Upper lobe of left lung (tissue), 6 donors: ENCODE data around the gene DNAAF8. TPM values are rescaled to one million over a fixed set of nuclear protein-coding genes. Genes with fewer than 3 reads are reported as not detected.

ENCODE experiments used
- ATAC-seq, 2 donors: fragments of 200-7000 bp; cut with Tn5 transposase; one replicate each; pipeline ENCODE4 v1.9.1; 2022; ENCODE audit warnings: mild to moderate bottlenecking in 2 of 2, moderate library complexity in 2 of 2; ENCODE audit not compliant: low FRiP score in 2 of 2
- DNase-seq, 2 donors: peaks; one replicate each; pipeline ENCODE4 v3.0.0-alpha.2; 2019 to 2020
- H3K27ac ChIP-seq, 4 donors: fragments of 200-600 bp; sonication (generic); one replicate each; pipeline ENCODE4 v1.5.1; 2016 to 2019
- H3K27me3 ChIP-seq, 4 donors: fragments of 200-600 bp; sonication (generic); one replicate each; pipeline ENCODE4 v1.5.1; 2017 to 2019
- H3K36me3 ChIP-seq, 4 donors: fragments of 200-600 bp; sonication (generic); one replicate each; pipeline ENCODE4 v1.5.1; 2016 to 2019
- H3K4me1 ChIP-seq, 4 donors: fragments of 200-600 bp; sonication (generic); one replicate each; pipeline ENCODE4 v1.5.1; 2018 to 2019
- H3K4me3 ChIP-seq, 4 donors: fragments of 200-600 bp; sonication (generic); one replicate each; pipeline ENCODE4 v1.5.1; 2017 to 2019; ENCODE audit warnings: mild to moderate bottlenecking in 2 of 4, moderate library complexity in 1 of 4
- H3K9me3 ChIP-seq, 4 donors: fragments of 200-600 bp; sonication (generic); one replicate each; pipeline ENCODE4 v1.5.1; 2018 to 2019
- CTCF ChIP-seq, 6 experiments: fragments of 450-650 bp in 4 of 6; fragments of 200-600 bp in 2 of 6; sonication (generic) in 2 of 6; IDR thresholded peaks; one replicate each; pipeline ENCODE4 v1.5.1; 2016 to 2019; ENCODE audit warnings: antibody characterized with exemption in 6 of 6
- EP300 ChIP-seq, 4 donors: sonication (generic); formaldehyde crosslinking; IDR thresholded peaks; one replicate each; pipeline ENCODE4 v1.5.1; 2017; ENCODE audit warnings: antibody characterized with exemption in 4 of 4, control low read depth in 2 of 4
- POLR2A ChIP-seq, 4 donors: fragments of 450-650 bp; IDR thresholded peaks; one replicate each; pipeline ENCODE4 v1.5.1; 2016 to 2017; ENCODE audit warnings: antibody characterized with exemption in 4 of 4, mild to moderate bottlenecking in 2 of 4
- POLR2AphosphoS5 ChIP-seq, 2 donors: sonication (generic); formaldehyde crosslinking; IDR thresholded peaks; one replicate each; pipeline ENCODE4 v1.5.1; 2017; ENCODE audit warnings: antibody characterized with exemption in 2 of 2
- WGBS, 2 donors: methylation state at CpG; one replicate each; pipeline ENCODE4 v1.1.5; 2017 to 2018; 5-methylcytosine and 5-hydroxymethylcytosine counted together
- total RNA-seq, 6 donors: library from RNA; depleted of rRNA in 4 of 6; stranded (reverse); fragments of >200 nt in 4 of 6; gene quantifications; one replicate each; pipeline versions ENCODE4 v1.1.0 to v1.2.1, GENCODE V29; 2016 to 2021
- donor health status: DM: no; HTN: no; CAD: no; lungs with moderate emphysema.
- donor health status: DM: no; HTN: yes; CAD: no; lungs with severe emphysema.

The DNAAF8 gene
- total RNA-seq, 6 donors from 2014 or later = 1.6 to 19.1 (median 4.3) TPM

GRCh38 chr16:4723071-4723767, 11.1 kb upstream of the DNAAF8 start:
- Histone ChIP-seq H3K36me3 (peaks cover 5 to 62% (median 22%) of the 10 kb centered on the region in 4 donors), H3K27ac (no peak overlapping the region), H3K9me3 (no peaks in the 10 kb centered on the region), H3K27me3 (no peaks in the 10 kb centered on the region), H3K4me3 (no peak overlapping the region), H3K4me1 (no peaks in the 10 kb centered on the region)
- 93 to 97% methylated on average over 14 of the region's 14 CpGs for WGBS, 2 donors
- ATAC-seq (no peak), DNase-seq (no peak)
- no peak for TF ChIP-seq POLR2A (IDR thresholded peaks at IDR 0.05)
- no peak for TF ChIP-seq POLR2AphosphoS5 (IDR thresholded peaks at IDR 0.05)
- TF ChIP-seq EP300 (IDR thresholded peaks at IDR 0.05) = no peak
- TF ChIP-seq CTCF (IDR thresholded peaks at IDR 0.05) = no peak

GRCh38 chr16:4724661-4725270, 9.6 kb upstream of the DNAAF8 start:
- ATAC-seq (no peak), DNase-seq (no peak)
- no peak for TF ChIP-seq CTCF (IDR thresholded peaks at IDR 0.05)
- no peak for TF ChIP-seq POLR2A (IDR thresholded peaks at IDR 0.05)
- TF ChIP-seq EP300 (IDR thresholded peaks at IDR 0.05) = no peak
- no peak for TF ChIP-seq POLR2AphosphoS5 (IDR thresholded peaks at IDR 0.05)
- no peak overlapping the region for H3K4me3 ChIP-seq
- no peaks in the 10 kb centered on the region for H3K4me1 ChIP-seq
- no peaks in the 10 kb centered on the region for H3K27me3 ChIP-seq
- peaks cover 8 to 71% (median 33%) of the 10 kb centered on the region in 4 donors for H3K36me3 ChIP-seq
- WGBS, 2 donors = 90 to 96% methylated on average over 11 of the region's 11 CpGs
- H3K9me3 ChIP-seq = no peaks in the 10 kb centered on the region
- no peak overlapping the region for H3K27ac ChIP-seq

- Histone ChIP-seq H3K9me3 (no peaks in the 10 kb centered on the region), H3K4me3 (no peak overlapping the region), H3K4me1 (no peaks in the 10 kb centered on the region), H3K36me3 (peaks cover 8 to 75% (median 34%) of the 10 kb centered on the region in 4 donors), H3K27ac (no peak overlapping the region), H3K27me3 (no peaks in the 10 kb centered on the region)
- 90 to 97% methylated on average over 12 to 18 of the region's 18 CpGs for WGBS, 2 donors
- peak in 1 of 2 donors; percentile 12 for ATAC-seq
- TF ChIP-seq CTCF (IDR thresholded peaks at IDR 0.05) = no peak
- no peak for TF ChIP-seq POLR2AphosphoS5 (IDR thresholded peaks at IDR 0.05)
- no peak for TF ChIP-seq POLR2A (IDR thresholded peaks at IDR 0.05)
- no peak for TF ChIP-seq EP300 (IDR thresholded peaks at IDR 0.05)
- peak in 1 of 2 donors; percentile 65 for DNase-seq
Observed at GRCh38 chr16:4726616-4727015, 7.7 kb upstream of the DNAAF8 start.

- WGBS, 2 donors = 91 to 98% methylated on average over 6 to 8 of the region's 8 CpGs
- H3K36me3 ChIP-seq = peaks cover 8 to 56% (median 34%) of the 10 kb centered on the region in 4 donors
- no peaks in the 10 kb centered on the region for H3K9me3 ChIP-seq
- H3K27ac ChIP-seq = no peak overlapping the region
- H3K4me3 ChIP-seq = no peak overlapping the region
- no peak for ATAC-seq
- TF ChIP-seq EP300 (IDR thresholded peaks at IDR 0.05) (no peak), CTCF (IDR thresholded peaks at IDR 0.05) (no peak), POLR2A (IDR thresholded peaks at IDR 0.05) (no peak), POLR2AphosphoS5 (IDR thresholded peaks at IDR 0.05) (no peak)
- no peaks in the 10 kb centered on the region for H3K27me3 ChIP-seq
- H3K4me1 ChIP-seq = peaks cover 3 to 9% (median 5%) of the 10 kb centered on the region in 4 donors
- DNase-seq = no peak
Observed at GRCh38 chr16:4728676-4729075, 5.7 kb upstream of the DNAAF8 start.
